ENCODE results near the gene PCYT1A.
A peak's percentile ranks its signal among the peaks of the same experiment; 100 is the strongest.

GRCh38 chr3:196317687-196318467 lies 30.4 kb upstream of the PCYT1A start, which contains the start of gene DYNLT2B:
- TF ChIP-seq PAX5 (IDR thresholded peaks at IDR 0.05; ENCODE audit: insufficient read depth, low read length, severe bottlenecking) (no peak), POLR2A (IDR thresholded peaks at IDR 0.05; ENCODE audit: low read depth, low read length) (peak; percentile 77), SPI1 (IDR thresholded peaks at IDR 0.05; ENCODE audit: low read depth, low read length) (no peak), POU2F2 (IDR thresholded peaks at IDR 0.05; ENCODE audit: low read depth, low read length) (no peak; the same call in 1 of the 2 replicates)
